ENCODE data around the gene ZNF182.

DNA sequence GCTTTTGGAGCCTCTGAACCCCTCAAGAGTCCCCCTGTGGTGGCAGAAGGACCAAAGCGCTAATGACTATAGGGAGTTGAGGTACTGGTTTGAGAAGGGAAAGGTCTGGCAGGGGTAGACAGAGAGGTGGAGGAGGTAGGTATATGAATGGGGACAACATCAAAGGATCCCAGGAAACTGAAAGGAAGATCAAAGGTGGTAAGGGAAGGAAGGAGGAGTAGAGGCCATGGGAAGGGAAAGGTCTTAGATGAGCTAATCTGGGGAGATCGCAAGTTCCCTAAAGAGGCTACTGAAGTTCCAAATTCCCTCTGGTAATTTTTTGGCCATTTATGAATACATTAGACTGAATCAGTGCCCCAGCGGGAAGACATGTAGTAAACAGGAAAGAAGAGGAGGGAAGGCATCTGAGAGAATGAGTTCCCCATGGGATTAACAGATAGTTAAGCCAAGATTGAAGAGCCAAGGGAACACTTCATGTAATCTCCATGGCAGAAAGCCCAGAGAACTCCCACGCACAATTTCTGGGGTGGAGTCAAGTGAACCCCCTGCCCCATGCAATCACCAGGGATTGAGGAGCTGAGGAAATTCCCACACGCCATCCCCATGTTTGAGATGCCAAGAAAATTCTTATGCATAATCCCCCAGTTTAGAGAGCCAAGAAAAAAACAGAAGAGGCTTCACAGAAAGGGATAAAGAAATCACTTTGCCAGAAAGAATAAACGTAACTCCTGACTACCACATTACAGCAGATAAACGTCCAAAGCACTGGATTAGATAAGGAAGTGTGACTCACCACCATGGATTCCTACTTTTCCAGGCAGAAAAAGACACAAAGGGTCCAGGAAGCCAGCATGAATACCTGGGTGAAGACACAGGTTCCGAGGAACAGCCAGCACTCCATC lies 41.9 kb upstream of the ZNF182 start:
- TF ChIP-seq, protein P1, sequence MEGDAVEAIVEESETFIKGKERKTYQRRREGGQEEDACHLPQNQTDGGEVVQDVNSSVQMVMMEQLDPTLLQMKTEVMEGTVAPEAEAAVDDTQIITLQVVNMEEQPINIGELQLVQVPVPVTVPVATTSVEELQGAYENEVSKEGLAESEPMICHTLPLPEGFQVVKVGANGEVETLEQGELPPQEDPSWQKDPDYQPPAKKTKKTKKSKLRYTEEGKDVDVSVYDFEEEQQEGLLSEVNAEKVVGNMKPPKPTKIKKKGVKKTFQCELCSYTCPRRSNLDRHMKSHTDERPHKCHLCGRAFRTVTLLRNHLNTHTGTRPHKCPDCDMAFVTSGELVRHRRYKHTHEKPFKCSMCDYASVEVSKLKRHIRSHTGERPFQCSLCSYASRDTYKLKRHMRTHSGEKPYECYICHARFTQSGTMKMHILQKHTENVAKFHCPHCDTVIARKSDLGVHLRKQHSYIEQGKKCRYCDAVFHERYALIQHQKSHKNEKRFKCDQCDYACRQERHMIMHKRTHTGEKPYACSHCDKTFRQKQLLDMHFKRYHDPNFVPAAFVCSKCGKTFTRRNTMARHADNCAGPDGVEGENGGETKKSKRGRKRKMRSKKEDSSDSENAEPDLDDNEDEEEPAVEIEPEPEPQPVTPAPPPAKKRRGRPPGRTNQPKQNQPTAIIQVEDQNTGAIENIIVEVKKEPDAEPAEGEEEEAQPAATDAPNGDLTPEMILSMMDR (IDR thresholded peaks at IDR 0.05): no peak
- TF ChIP-seq POLR2A (IDR thresholded peaks at IDR 0.05): no peak
